GM23248 (cell line): ENCODE data around the gene ITPKC. TPM values are rescaled to one million over a fixed set of nuclear protein-coding genes. Genes with fewer than 3 reads are reported as not detected.
A peak's percentile ranks its signal among the peaks of the same experiment; 100 is the strongest.

Experiments
- DNase-seq: peaks from one replicate; pipeline ENCODE4 v3.0.0-alpha.2; 2015
- H2AFZ ChIP-seq: fragments of 200-600 bp; sonication (generic); 2 replicates; pipeline ENCODE4 v1.6.1; 2016; ENCODE audit warnings: antibody characterized with exemption
- H3F3A ChIP-seq: fragments of 200-600 bp; sonication (generic); 2 replicates; pipeline ENCODE4 v1.6.1; 2016; ENCODE audit warnings: mild to moderate bottlenecking, antibody characterized with exemption, mixed run types; ENCODE audit not compliant: insufficient read depth
- H3K27ac ChIP-seq: fragments of 200-600 bp; sonication (generic); 2 replicates; pipeline ENCODE4 v1.5.1; 2016; ENCODE audit warnings: mild to moderate bottlenecking
- H3K27me3 ChIP-seq: fragments of 200-600 bp; sonication (generic); replicated peaks from 2 replicates; pipeline ENCODE4 v1.6.1; 2016; ENCODE audit warnings: mild to moderate bottlenecking; ENCODE audit not compliant: insufficient read depth
- H3K36me3 ChIP-seq: fragments of 200-600 bp; sonication (generic); 2 replicates; pipeline ENCODE4 v1.6.1; 2016; ENCODE audit warnings: low read depth, mild to moderate bottlenecking
- H3K4me1 ChIP-seq: fragments of 200-600 bp; sonication (generic); 2 replicates; pipeline ENCODE4 v1.6.1; 2016; ENCODE audit warnings: mild to moderate bottlenecking; ENCODE audit not compliant: insufficient read depth
- H3K4me2 ChIP-seq: fragments of 200-600 bp; sonication (generic); one replicate; pipeline ENCODE4 v1.6.1; 2016; ENCODE audit warnings: mild to moderate bottlenecking; ENCODE audit not compliant: unreplicated experiment
- H3K4me3 ChIP-seq: fragments of 200-600 bp; sonication (generic); 2 replicates; pipeline ENCODE4 v1.5.1; 2016; ENCODE audit warnings: mild to moderate bottlenecking
- H3K79me2 ChIP-seq: fragments of 200-600 bp; sonication (generic); 2 replicates; pipeline ENCODE4 v1.6.1; 2016; ENCODE audit warnings: mild to moderate bottlenecking; ENCODE audit not compliant: insufficient read depth
- H3K9ac ChIP-seq: fragments of 200-600 bp; sonication (generic); 2 replicates; pipeline ENCODE4 v1.6.1; 2016; ENCODE audit warnings: mild to moderate bottlenecking
- H3K9me2 ChIP-seq: fragments of 200-600 bp; sonication (generic); 2 replicates; pipeline ENCODE4 v1.6.1; 2016; ENCODE audit warnings: mixed run types, mild to moderate bottlenecking, moderate library complexity; ENCODE audit not compliant: insufficient read depth
- H3K9me3 ChIP-seq: fragments of 200-600 bp; sonication (generic); one replicate; pipeline ENCODE4 v1.6.1; 2017; ENCODE audit warnings: low read depth
- H4K20me1 ChIP-seq: fragments of 200-600 bp; sonication (generic); 2 replicates; pipeline ENCODE4 v1.6.0; 2016; ENCODE audit not compliant: insufficient read depth
- EZH2 ChIP-seq: fragments of 200-600 bp; sonication (generic); IDR thresholded peaks from 2 replicates; pipeline ENCODE4 v1.6.1; 2018; ENCODE audit warnings: antibody characterized with exemption, mild to moderate bottlenecking; ENCODE audit not compliant: insufficient read depth, poor library complexity, severe bottlenecking
- EZH2phosphoT487 ChIP-seq: fragments of 200-600 bp; sonication (generic); IDR thresholded peaks from 2 replicates; pipeline ENCODE4 v1.6.1; 2018; ENCODE audit warnings: antibody characterized with exemption, moderate library complexity, mild to moderate bottlenecking, low read depth; ENCODE audit not compliant: insufficient read depth
- WGBS, 2 experiments: methylation state at CpG; one replicate each; pipeline ENCODE4 v1.1.6; 2015 to 2017; ENCODE audit warnings: low lambda C conversion rate in 2 of 2, low coverage in 1 of 2; ENCODE audit errors: missing lambda C conversion rate in 2 of 2; 5-methylcytosine and 5-hydroxymethylcytosine counted together
- in situ Hi-C: fragments of 300-500 bp; cut with MboI; formaldehyde crosslinking; loops from 2 replicates; pipeline ENCODE4 v1.15.0; 2020
- polyA plus RNA-seq: library from polyadenylated mRNA; unstranded; fragments of >200 nt; fragmentation: Nextera tagmentation; extraction: Ambion mirVana; gene quantifications from 2 replicates; pipeline ENCODE4 v1.2.1, GENCODE V29; 2016
- total RNA-seq: library from RNA; depleted of rRNA; stranded (reverse); fragments of >200 nt; shearing (Covaris generic); gene quantifications from 2 replicates; pipeline ENCODE4 v1.2.3, GENCODE V29; 2014

ITPKC gene
- total and polyA plus RNA-seq, 2 experiments from 2014 or later, result 10.4 to 19.9 TPM

- Histone ChIP-seq H2AFZ (no peak overlapping the region), H3K27me3 (no peaks in the 10 kb centered on the region), H3K79me2 (peaks cover 40% of the 10 kb centered on the region), H3K9ac (peak overlapping the region; percentile 100), H4K20me1 (no peaks in the 10 kb centered on the region), H3K27ac (peak overlapping the region; percentile 89), H3K4me2 (peak overlapping the region; percentile 93), H3K36me3 (peaks cover 18% of the 10 kb centered on the region; the same call in 1 of the 2 replicates), H3K9me2 (no peaks in the 10 kb centered on the region), H3F3A (peaks cover 5% of the 10 kb centered on the region; the same call in 1 of the 2 replicates), H3K9me3 (no peaks in the 10 kb centered on the region), H3K4me3 (peak overlapping the region; percentile 88), H3K4me1 (peaks cover 17% of the 10 kb centered on the region)
- in situ Hi-C loops, result no loop called here
- WGBS, 2 experiments, result 85 to 93% methylated on average over 1 of the region's 1 CpG
- DNase-seq, result no peak
- TF ChIP-seq EZH2phosphoT487, result no peak
- no peak for TF ChIP-seq EZH2
Observed at GRCh38 chr19:40688309-40688708, 28.6 kb upstream of the ITPKC start.

DNA sequence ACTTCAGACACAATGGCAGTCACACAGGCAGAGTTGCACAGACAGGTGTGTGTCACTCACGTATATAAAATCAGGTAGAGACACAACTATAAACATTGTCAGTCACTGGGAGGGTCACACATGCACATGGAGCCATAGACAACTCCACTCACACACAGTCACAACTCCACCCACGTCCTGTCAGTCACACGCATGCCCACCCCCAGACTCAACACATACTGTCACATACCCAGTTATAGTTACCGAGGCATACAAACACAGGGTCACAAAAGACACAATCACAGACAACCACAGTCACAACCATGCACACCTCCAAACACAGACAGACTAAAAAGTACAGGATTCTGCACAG lies 27.9 kb upstream of the ITPKC start:
- H3K27me3 ChIP-seq, result no peaks in the 10 kb centered on the region
- H4K20me1 ChIP-seq, result no peaks in the 10 kb centered on the region
- TF ChIP-seq EZH2phosphoT487 (no peak), EZH2 (no peak)
- in situ Hi-C loops, result no loop called here
- peak overlapping the region; percentile 100 for H3K9ac ChIP-seq
- no peak overlapping the region for H2AFZ ChIP-seq
- 0 to 4% methylated on average over 4 of the region's 4 CpGs for WGBS, 2 experiments
- H3K36me3 ChIP-seq, result peaks cover 12% of the 10 kb centered on the region; the same call in 1 of the 2 replicates
- H3K9me3 ChIP-seq, result no peaks in the 10 kb centered on the region
- peak overlapping the region; percentile 88 for H3K4me3 ChIP-seq
- peak overlapping the region; percentile 93 for H3K4me2 ChIP-seq
- peak overlapping the region; percentile 89 for H3K27ac ChIP-seq
- peaks cover 17% of the 10 kb centered on the region for H3K4me1 ChIP-seq
- peaks cover 40% of the 10 kb centered on the region for H3K79me2 ChIP-seq
- no peaks in the 10 kb centered on the region for H3K9me2 ChIP-seq
- no peak for DNase-seq
- peaks cover 5% of the 10 kb centered on the region; the same call in 1 of the 2 replicates for H3F3A ChIP-seq

DNA sequence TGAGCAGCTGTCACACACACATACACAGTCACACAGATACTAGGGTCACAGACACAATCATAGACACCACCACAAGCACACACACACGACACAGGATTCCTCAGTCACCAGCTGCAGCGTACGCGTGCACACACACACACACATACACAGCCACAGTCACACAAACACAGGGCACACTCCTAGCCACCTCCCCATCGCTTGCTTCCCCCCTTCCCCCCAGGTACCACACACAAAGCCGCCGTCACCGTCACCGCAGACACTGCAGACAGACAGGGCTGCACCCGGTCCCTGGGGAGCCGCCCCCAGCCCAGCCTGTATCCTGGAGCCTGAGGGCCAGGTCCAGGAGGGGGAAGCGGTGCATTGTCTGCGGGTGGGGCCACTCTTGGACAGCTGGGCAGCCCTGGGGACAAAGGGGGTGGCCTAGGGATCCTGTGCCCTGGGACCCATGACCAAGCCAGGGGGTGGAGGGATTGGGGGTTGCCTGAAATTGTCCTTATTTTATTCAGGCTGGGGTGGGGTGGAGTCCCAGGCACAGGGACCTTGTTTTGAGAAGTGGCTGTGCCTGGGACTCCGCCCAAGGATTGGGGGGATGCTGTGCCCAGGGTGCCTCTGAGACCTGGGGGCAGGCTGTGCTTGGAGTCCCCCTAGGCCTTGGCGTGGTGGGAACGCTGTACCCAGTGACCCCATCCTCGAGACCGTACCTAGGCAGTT lies 27.4 kb upstream of the ITPKC start:
- H2AFZ ChIP-seq, result no peak overlapping the region
- peaks cover 12% of the 10 kb centered on the region; the same call in 1 of the 2 replicates for H3K36me3 ChIP-seq
- in situ Hi-C loops, result no loop called here
- no peaks in the 10 kb centered on the region for H3K9me2 ChIP-seq
- H3F3A ChIP-seq, result peaks cover 5% of the 10 kb centered on the region; the same call in 1 of the 2 replicates
- peak overlapping the region; percentile 88 for H3K4me3 ChIP-seq
- 1 to 2% methylated on average over 16 to 18 of the region's 18 CpGs for WGBS, 2 experiments
- H4K20me1 ChIP-seq, result no peaks in the 10 kb centered on the region
- peak; percentile 59 for DNase-seq
- H3K79me2 ChIP-seq, result peaks cover 40% of the 10 kb centered on the region
- no peaks in the 10 kb centered on the region for H3K27me3 ChIP-seq
- peak overlapping the region; percentile 100 for H3K9ac ChIP-seq
- peaks cover 17% of the 10 kb centered on the region for H3K4me1 ChIP-seq
- H3K27ac ChIP-seq, result peak overlapping the region; percentile 89
- no peaks in the 10 kb centered on the region for H3K9me3 ChIP-seq
- no peak for TF ChIP-seq EZH2phosphoT487
- no peak for TF ChIP-seq EZH2
- peak overlapping the region; percentile 93 for H3K4me2 ChIP-seq

DNA sequence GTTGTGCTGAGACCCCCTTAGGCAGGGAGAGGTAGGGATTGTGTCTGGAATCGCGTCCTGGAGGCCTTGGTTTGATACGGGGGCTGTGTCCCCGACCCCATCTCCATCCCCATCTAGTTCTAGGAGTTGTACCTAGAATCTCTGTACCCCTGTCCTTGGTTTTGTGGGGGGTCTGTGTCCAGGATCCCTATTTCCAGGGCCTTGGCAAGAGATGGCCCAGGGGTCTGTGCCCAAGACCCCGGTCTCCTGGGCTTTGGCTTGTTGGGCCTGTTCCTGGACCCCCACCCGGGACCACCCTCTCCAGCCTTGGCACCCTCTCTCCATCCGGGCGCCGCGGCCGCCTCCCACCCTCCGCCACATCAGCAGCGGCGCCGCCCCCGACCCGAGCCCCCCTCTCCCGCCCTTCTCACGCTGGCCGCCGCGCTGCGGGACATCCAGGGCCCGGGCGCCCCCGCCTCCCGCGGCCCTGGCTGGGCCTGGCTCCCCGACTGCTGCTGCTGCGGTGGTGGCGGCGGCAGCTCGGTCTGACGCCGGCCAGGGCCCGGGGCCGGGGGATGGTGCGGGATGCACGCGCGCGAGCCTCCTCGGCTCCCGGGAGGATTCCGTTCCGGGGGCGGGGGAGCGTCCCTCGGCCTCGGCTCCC lies 26.7 kb upstream of the ITPKC start, which contains the start of gene NUMBL:
Gene NUMBL (minus strand): TSS at position 602 of the 643 bp plus-strand sequence. CDS start 168 bp downstream, at position 434.
- H4K20me1 ChIP-seq, result no peaks in the 10 kb centered on the region

More for the DNA sequence above, 26.7 kb upstream of the ITPKC start, which contains the start of gene NUMBL:
- Histone ChIP-seq H3K36me3 (peaks cover 11% of the 10 kb centered on the region; the same call in 1 of the 2 replicates), H3K4me2 (peak within 1 kb of the TSS; percentile 93), H3K4me3 (peak within 1 kb of the TSS; percentile 88), H3K9me3 (no peaks in the 10 kb centered on the region), H3K79me2 (peaks cover 40% of the 10 kb centered on the region), H2AFZ (peak within 1 kb of the TSS; percentile 66), H3K27me3 (no peaks in the 10 kb centered on the region), H3F3A (peaks cover 5% of the 10 kb centered on the region; the same call in 1 of the 2 replicates), H3K9ac (peak within 1 kb of the TSS; percentile 100), H3K9me2 (no peaks in the 10 kb centered on the region), H3K27ac (peak within 1 kb of the TSS; percentile 89), H3K4me1 (peaks cover 17% of the 10 kb centered on the region)
- TF ChIP-seq EZH2phosphoT487 (no peak), EZH2 (no peak)
- DNase-seq, result no peak
- WGBS, 2 experiments, result 0 to 1% methylated on average over 18 to 30 of the region's 50 CpGs
- in situ Hi-C loops, result no loop called here
